ENCODE data around the gene NBEAL2.
A peak's percentile ranks its signal among the peaks of the same experiment; 100 is the strongest.

NBEAL2 gene

DNA sequence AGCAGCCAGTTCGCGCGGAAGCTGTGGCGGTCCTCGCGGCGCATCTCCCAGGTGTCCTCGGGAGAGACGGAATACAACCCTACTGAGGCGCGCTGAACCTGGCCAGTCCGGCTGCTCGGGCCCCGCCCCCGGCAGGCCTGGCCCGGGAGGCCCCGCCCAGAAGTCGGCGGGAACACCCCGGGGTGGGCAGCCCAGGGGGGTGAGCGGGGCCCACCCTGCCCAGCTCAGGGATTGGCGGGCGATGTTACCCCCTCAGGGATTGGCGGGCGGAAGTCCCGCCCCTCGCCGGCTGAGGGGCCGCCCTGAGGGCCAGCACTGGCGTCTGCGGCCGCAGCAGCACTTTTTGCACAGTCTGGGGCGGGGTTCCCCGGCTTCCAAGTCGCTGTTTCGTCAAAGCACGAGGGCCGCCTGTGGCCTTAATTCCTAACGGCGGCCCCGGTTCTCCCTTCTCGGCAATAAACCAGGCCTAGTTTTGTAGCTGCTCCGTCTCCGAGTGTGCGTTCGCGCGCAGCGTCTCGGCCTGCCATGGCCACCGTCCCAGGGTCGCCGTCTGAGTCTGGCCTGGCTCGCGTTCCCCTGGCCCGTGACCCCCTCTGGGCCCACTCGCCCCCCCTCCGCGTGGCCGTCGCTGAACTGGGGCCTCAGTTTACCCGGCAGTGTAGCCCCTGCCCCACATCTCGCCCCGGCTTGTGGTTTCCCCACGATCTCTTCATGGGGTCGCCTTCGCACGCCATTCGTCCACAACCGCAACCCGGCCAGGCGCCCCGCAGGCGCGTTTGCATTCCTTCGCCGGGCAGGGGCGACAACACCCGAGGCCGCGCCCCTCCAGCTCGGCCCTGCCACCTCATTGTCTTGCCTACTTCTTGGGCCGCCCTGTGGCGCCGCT, 30.0 kb downstream of the NBEAL2 start:
- TF ChIP-seq, protein P1, sequence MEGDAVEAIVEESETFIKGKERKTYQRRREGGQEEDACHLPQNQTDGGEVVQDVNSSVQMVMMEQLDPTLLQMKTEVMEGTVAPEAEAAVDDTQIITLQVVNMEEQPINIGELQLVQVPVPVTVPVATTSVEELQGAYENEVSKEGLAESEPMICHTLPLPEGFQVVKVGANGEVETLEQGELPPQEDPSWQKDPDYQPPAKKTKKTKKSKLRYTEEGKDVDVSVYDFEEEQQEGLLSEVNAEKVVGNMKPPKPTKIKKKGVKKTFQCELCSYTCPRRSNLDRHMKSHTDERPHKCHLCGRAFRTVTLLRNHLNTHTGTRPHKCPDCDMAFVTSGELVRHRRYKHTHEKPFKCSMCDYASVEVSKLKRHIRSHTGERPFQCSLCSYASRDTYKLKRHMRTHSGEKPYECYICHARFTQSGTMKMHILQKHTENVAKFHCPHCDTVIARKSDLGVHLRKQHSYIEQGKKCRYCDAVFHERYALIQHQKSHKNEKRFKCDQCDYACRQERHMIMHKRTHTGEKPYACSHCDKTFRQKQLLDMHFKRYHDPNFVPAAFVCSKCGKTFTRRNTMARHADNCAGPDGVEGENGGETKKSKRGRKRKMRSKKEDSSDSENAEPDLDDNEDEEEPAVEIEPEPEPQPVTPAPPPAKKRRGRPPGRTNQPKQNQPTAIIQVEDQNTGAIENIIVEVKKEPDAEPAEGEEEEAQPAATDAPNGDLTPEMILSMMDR (IDR thresholded peaks at IDR 0.05; ENCODE audit: borderline replicate concordance, insufficient read depth, low read depth, low read length): no peak
- H3K4me3 ChIP-seq (ENCODE audit: low read depth, low read length): peak overlapping the region; percentile 16

DNA sequence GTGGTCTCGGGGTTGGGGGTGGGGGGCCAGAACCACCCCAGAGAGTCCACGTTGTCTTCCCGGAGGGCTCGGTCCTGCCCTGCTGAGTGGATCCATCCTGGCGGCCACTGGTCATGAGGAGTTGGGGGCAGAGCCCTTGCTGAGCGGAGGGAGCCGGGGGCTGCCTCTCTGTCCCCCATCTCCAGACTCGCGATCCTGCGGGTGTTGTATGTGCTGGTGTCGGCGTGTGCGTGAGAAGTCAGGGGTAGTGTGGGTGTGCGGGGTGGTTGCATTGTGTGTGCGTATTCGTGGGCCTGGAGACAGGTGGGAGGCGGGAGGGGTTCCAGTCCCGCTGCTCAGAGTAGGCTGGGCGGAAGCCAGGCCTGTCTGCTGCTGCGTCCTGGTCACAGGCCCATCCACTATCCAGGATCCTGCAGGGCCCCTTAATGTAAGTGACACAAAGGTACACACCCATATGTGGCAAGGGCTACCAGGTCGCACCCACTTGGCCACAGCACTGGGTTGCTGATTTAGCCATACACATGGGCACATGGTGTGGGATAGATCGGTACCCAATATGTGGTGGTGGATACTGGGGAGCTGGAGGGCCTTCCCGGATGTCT, 30.7 kb downstream of the NBEAL2 start:
- H3K4me3 ChIP-seq (ENCODE audit: low read depth, low read length): no peak overlapping the region
- TF ChIP-seq, protein P1 (IDR thresholded peaks at IDR 0.05; ENCODE audit: borderline replicate concordance, insufficient read depth, low read depth, low read length): no peak

DNA sequence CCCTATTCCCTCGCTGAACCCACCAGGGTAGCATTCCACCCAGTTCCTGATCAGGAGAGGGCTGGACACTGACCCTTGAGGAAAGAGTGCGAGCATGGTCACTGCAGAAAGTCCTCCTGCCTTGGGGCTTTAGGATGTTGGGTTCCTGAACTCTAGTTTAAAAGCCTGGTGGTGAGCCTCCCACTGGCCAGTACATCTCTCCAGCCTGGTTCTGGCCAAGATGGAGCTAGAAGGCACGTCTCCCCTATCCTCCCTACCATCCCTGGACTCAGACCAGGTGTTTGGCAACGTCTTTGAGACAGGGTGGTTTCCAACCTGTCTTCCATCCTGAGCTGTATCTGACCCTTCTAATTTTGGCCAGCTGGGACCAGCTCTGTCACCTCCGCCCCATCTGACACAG, 31.4 kb downstream of the NBEAL2 start:
- TF ChIP-seq, protein P1 (IDR thresholded peaks at IDR 0.05; ENCODE audit: borderline replicate concordance, insufficient read depth, low read depth, low read length): no peak
- no peak overlapping the region for H3K4me3 ChIP-seq (ENCODE audit: low read depth, low read length)

DNA sequence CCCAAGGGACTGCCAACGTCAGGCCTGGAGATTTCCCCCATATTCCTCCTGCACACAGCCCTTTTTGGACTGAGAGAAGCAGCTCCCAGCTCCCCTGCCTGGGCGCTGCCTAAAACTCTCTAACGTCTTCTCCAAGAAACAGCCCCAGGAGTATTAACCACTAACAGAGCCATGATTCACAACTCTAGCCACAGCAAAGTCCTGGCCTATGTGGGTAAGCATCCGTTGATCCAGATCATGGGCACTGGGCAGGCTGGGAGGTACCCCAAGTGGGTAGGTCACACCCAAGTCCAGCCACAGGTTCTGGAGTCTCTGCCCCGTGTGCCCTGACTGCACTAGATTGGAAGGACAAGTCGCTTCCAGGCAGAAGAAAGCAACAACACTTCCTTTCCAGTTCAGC, 31.9 kb downstream of the NBEAL2 start:
- TF ChIP-seq, protein P1 (IDR thresholded peaks at IDR 0.05; ENCODE audit: borderline replicate concordance, insufficient read depth, low read depth, low read length): no peak
- no peak overlapping the region for H3K4me3 ChIP-seq (ENCODE audit: low read depth, low read length)

DNA sequence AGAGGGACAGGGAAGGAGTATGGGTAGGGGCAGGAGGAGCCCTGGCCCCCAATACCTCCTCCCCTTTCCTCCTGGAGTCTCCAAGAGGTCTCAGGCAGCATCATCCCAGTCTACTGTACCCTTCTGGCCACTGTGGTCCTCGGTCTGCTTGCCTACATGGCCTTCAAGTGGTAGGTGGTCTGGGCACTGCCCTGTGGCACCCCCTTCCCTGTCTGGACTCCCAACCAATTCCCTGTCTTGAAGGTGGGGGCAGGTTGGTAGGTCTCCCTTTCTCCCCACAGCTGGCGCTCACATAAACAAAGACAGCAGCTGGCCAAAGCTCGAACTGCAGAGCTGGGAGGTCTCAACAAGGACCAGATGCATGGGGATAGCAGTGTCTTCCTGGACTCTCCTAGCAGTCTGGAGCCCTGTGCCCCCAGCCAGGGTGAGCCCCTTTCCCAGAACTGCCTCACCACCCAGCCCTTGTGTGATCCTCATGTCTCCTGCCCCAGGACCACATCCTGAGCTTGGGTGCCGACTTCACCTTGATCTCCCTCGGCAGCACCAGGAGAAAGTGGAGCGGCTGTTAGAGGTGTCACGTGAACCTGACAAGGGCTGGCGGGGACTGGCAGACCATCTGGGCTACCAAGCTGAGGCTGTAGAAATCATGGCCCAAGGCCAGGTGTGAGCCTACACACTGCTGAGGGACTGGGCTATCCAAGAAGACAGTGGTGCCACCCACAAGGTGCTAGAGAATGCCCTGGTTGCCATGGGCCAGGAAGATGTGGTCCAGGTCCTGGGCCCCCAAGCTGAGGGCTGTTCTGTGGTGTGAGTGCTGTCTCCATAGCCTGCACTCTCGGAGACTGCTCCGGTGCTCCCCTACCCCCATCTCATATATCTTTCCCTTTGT, 33.1 kb downstream of the NBEAL2 start:
- H3K4me3 ChIP-seq (ENCODE audit: low read depth, low read length): no peak overlapping the region
- TF ChIP-seq, protein P1 (IDR thresholded peaks at IDR 0.05; ENCODE audit: borderline replicate concordance, insufficient read depth, low read depth, low read length): no peak

DNA sequence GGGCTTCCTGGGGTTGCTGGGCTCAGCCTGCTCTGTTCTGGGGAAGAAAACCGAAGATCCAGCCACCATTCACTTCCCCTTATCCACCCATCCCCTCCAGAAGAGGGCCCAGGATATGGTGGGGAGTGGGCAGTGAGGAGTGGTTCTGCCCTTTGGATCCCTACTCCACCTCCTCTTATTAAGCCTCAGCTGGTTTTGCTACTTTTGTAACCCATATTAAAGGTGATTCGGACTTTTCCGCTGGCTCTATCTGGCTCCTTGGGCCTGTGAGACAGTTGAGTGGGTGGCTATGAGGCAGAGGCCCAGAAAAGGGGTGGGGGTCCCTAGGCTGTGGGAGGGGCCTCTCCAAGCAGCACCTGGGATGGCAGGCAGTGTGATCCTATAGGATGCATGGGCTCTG, 33.8 kb downstream of the NBEAL2 start:
- no peak overlapping the region for H3K4me3 ChIP-seq (ENCODE audit: low read depth, low read length)
- TF ChIP-seq, protein P1 (IDR thresholded peaks at IDR 0.05; ENCODE audit: borderline replicate concordance, insufficient read depth, low read depth, low read length): no peak

All from GM12875 (cell line).